NCI-H1694 treated with DMSO at 0.1 percent for 48 hours (cell line): ENCODE measurements around the gene CYBA.
"Not testable (repeated sequence)": the region's sequence is repeated elsewhere in the genome, so short reads cannot be mapped to it uniquely, and the experiment has no call there.

Experiments
- DNase-seq: peaks from one replicate; lab custom pipeline; 2025; lab: John Stamatoyannopoulos, UW

CYBA gene

DNA sequence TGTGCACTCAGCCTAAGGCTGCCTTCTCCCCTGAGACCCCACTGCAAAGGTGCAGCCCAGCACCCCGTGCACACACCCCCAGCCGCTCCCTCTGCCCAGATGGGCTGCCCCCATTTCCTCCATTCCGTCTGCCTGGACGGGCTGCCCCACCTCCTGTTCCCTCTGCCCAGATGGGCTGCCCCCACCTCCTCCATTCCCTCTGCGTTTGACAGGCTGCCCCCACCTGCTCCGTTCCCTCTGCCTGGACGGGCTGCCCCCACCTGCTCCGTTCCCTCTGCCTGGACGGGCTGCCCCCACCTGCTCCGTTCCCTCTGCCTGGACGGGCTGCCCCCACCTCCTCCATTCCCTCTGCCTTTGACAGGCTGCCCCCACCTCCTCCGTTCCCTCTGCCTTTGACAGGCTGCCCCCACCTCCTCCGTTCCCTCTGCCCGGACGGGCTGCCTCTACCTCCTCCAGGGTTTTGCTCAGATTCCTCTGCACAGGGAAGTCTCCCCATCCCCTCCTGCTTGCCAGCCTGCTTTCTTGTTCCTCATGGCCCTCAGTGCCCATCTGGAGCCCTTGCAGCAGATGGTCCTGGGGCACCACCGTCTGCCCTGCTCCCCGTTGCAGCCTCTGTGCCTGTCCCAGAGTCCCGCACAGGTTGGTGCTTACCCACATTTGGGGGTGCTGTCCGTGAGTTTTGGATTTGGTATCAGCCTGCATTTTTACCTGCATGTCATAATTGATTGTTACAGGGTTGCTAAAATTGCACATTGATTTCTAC is 35.9 kb downstream of the CYBA start:
- peak; percentile 14 for DNase-seq

DNA sequence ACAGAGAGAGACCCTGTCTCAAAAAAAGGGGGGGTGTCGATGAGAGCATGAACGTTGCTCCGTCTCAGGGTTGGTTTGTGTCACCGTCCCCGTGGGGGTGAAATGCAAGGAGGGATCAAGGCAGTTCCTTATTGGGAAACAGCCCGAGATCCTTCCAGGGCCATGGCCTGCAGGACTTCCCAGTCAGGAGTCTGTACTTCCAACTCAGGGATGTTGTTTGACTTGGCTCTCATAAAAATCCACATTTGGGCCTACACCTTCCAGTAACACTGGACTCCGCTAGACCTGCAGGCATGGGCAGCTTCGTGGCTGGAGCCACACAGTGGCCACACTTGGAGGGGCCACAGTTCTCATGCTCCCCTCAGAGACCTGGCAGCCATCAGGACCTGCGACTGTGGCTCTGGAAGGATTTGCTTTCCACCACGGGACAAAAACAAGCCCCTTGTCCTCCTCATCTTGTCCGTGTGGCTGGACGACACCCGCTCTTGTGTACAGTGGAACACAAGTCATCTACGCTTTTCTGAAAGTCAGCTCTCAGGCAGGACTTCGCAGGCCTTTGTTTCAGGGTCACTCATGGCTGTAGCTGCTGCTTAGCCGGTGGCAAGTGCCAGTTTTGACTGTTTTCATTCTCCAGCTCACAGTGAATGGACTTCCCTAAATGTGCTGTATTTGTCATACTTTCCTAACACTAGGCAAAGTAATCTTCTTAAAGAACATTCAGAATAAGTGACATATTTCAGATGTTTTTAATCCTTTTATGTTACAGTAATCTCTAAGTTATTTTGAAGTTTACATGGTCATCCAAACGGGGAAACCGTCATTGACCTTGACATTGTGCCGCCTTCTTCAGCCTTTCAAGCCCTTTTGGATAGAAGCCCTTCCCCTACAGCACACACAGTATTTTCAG is 36.7 kb downstream of the CYBA start:
- DNase-seq: no peak

DNA sequence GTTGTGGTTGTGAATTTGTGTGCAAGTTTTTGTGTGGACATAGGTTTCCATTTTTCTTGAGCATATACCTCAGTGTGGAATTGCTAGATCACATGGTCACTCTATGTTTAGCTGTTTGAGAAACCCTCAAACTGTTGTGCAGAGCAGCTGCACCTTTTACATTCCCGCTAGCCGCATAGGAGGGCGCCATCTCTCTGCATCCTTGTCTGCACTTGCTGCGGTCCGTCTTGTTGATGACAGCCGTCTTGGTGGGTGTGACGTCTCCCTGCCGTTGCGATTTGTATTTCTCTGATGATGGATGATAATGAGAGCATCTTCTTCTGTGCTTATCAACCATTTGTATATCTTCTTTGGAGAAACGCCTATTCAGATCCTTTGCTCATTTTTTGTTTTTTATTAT is 37.6 kb downstream of the CYBA start:
- no peak for DNase-seq

DNA sequence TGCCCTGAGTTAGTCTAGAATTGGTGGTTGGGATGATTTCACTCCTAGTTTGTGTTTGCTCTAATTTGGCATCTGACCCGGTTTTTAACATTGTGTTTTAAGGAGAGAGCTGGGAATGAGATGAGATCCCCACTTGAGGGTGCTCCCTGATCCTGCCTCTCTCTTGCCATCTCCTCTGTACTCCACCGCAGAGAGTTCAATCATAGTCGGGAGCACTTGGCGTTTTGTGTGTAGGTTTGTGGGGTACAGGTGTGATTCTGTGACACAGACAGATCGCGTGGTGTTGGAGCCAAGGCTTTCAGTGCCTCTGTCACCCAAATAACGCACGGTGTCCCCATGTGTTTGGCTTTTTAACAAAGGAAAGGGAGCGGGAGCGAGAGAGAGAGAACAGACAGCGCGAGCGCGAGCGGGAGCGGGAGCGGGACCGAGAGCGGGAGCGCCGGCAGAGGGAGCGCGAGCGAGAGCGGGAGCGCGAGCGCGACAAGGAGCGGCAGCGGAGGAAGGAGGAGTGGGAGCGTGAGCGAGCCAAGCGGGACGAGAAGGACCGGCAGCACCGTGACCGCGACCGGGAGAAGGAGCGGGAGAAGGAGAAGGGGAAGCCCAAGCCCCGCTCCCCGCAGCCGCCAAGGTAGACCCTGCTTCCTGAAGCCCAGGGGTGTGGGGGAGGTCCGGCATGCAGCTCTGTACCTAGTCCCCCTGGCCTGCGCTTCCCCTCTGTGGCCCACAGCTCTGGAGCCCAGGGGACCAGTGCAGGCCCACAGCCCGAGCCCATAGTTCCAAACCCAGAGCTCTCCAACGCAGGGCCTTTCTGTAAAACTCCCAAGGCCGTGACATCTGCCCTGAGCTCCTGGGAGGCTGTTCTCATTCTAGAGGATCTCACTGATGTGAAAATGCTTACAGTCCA is 39.7 kb downstream of the CYBA start:
- no peak for DNase-seq

DNA sequence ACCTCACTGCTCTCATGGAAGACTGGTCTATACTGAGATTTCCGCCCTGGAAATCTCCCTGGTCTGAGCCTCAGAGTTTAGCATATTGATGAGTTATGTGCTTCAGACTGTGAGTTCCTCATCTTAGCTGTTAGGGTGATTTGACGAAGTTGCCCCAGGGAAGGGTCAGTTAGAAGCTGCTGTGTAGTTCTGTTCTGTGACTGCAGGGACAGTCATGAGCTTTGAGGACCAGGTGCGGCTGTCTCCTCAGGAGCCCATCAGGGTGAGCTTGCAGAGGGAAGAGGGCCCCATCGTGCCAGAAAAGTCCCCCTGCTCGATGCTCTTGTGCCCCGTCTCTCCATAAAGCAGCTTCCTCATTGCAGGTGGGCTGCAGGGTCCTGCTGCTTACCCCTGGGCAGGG is 40.8 kb downstream of the CYBA start:
- no peak for DNase-seq

DNA sequence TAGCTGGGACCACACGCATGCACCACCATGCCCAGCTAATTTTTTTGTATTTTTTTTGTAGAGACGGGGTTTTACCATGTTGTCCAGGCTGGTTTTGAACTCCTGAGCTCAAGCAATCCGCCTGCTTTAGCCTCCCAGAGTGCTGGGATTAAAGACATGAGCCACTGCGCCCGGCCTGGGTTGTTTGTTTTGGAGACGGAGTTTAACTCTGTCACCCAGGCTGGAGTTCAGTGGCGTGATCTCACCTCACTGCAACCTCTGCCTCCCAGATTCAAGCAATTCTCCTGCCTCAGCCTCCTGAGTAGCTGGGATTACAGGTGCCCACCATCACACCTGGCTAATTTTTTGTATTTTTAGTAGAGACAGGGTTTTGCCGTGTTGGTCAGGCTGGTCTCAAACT is 41.4 kb downstream of the CYBA start:
- not testable (repeated sequence) for DNase-seq

DNA sequence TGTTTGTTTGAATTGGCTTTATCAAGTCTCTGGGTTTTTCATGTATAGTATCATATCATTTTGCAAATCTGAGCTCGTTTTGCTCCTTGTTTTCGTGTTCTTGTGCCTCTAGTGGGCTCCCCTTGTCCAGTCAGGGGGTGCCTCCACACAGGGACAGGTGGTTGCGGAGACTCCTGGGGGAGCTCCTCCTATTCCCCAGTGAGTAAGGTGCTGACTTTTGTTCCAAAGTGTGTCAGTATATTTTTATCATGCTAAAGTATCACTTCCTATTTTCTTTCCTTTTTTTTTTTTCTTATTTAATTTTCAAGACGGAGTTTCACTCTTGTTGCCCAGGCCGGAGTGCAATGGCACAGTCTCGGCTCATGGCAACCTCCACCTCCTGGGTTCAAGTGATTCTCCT is 42.8 kb downstream of the CYBA start:
- no peak for DNase-seq

DNA sequence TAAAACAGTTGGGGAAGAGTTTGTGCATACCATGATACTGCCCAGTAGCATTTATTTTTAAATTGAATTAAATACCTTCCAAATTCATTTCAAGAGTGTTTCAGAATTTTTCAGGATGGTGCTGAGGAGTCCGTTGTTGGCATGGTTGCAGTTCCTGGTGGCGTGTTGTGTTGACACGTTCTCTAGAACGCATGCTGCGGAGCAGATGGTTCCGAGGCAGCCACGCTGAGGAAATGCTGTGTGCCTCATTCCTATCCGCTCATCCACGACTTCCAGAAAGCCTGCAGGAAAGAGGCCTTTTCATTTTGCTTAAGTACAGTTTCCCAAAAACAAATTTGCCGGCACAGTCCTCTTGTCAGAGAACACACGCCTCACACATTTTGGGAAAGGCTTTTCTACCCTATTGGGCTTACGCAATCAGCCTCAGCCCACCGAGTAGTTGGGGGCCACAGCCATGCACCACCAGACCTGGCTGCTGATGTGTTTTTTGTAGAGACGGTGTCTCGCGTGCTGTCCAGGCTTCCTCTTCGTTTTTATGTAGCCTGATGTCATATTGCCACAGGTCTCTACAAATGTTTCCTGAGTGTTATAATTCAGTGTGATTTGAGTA is 44.6 kb downstream of the CYBA start:
- DNase-seq: no peak

DNA sequence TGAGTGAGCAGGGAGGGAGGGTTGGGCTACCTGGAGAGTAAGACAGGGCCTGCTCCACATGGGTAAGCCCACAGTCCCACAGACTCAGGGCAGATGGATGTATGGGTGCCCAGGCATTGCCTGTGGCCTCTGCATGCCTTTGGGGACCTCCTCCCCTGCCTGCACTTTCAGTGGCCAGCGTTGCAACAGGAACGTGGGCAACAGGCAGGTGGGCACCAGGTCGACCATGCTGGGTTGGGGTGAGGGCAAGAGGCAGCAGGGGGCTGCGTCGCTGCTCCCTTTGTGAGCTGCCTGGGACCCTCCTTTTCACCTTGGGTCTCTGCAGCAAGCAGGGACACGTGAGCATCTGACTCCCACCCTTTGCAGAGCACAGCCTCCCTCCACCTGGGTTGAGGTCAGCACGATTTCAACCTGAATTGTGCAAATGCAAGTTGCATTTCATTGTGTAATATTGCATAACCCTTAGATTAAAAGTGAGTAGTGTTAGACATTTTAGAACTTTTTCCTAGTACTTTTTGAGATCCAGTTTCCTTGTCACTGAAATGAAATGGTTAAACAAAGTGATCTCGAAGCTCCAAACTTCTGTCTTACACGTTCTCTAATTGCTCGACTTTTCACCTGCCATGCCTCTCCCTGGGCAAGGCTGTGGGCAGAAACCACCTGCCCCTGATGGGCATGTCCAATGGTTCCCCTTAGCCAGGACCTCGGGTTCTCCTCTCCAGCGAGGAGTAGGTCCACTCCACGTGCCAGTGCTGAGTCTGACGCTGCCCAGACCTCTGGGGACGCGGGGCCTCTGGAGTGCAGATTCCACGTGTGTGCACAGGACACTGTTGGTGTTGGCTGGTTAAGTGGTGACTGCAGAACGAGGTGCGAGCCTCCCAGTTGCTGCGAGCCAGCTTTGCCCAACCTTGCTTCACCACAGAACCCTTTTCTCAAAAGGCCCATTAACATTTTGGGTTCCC is 45.4 kb downstream of the CYBA start:
- DNase-seq: no peak

DNA sequence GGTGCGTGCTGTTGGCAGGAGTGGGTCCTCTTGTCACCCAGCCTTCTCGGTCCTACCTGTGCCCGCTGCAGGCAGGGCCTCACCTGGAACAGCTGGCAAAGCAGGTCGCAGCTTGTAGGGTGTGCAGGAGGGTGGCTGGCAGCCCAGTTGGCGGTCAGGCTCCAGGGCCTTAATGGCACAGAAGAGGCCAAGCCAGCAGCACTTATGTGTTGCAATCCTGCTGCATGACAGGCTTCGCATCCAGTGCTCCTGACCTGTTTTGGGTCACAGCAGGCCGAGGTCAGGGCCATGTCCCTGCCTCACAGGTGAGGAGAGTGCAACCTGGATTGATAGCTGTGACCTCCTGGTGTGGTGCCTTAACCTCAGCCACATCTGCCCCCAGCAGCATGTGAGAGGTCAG is 48.8 kb downstream of the CYBA start:
- DNase-seq: no peak

DNA sequence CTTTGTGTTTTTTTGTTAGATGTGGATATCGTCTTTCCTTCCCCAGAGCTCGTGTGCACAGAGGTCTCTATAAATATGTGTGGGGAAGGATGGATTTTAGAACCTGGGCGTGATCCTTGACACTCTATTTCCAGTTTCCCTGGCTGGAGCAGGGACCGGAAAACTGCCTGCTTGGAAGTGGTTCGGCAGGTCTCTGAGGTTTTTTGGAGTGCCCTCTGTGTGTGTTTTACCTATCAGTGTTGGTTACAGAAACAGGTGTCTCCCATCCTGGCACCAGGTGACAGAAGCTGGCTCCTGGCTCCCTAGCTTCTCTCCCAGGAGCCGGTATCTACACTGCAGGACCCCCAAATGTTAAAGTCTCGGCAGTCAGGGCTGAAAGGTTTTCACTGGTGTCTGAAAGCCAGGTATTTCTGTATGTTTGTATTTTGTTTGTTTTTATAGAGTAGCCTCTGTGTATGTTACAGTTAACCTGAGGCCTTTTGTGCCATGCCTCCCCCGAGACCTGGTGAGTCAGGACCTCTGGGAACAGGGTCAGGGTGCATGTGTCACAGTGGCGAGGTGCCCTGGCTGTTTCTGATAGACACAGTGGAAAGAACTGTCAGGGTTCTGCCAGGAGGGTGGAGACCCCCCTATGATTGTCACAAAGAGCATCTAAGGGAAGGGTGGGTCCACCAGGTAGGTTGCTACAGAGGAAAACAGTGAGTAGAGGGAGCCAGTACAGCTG is 49.4 kb downstream of the CYBA start:
- no peak for DNase-seq

DNA sequence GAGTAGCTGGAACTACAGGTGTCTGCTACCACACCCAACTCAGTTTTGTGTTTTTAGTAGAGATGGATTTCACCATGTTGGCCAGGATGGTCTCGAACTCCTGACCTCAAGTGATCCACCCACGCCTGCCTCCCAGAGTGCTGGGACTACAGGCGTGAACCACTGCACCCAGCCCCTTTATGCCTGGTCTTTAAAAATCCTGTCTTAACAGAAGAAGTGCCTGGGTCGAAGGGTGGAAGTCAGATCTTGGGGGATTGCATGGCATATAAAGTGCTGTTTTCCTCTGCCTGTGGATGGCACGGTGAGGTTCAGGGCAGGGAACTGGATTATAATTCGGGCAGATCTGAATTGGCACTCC is 50.3 kb downstream of the CYBA start:
- DNase-seq: no peak

DNA sequence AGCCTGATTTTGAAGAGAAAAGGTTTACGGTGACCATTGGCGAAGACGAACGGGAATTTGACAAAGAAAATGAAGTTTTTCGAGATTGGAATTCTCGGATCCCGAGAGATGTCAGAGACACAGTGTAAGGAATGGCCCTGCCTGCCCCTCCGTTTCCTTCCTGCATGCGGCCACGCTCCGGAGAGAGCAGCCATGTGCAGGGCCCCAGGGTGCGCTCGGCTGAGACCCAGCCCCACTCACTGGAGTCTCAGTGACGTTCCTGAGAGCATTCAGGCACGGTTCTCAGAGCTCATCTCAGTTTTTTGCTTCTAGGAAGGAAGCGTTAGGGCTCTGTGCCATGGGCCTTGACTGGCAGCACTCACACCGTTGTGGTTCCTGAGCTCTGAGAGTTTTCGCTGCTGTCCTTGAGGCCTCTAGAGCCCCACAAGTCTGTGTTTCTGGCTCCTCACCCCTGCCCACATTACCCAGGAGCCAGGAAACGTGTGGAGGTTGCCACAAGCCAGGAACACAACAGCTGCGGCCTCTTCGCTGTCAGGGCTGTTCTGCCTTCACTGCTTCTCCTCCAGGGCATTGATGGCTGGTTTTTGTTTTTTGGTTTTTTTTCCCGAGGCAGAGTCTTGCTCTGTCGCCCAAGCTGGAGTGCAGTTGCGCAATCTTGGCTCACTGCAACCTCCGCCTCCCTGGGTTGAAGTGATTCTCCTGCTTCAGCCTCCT is 50.9 kb downstream of the CYBA start:
- DNase-seq: no peak

DNA sequence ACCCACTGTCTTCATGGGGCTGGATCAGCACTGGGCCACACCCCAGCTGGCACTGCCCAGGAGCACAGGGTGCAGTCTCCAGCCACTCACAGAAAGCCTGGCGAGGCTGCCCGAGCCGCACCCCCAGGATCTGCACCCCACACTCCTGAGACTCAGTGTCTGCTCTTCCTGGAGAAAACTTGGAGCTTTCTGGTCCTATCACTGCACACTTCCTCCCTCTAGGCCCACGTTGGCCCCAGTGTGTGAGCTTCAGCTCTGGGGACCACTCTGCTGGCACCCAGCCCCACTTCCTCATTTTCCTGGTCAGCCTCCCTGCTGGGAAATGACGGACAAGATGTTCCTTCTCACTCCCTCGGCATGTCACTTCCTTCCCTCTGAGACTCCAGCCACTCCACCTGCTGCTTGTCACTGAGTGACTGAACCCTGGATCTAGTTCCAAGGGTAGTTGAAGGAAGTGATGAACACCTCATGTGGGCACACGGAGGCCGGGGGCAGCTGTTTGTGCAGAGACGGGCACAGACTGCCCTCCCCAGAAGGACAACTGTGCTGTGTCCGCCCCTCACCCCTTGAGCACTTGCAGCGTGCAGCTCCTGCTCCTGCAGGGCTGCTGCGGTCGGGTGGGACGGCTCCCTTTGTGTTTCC is 51.6 kb downstream of the CYBA start:
- DNase-seq: no peak

DNA sequence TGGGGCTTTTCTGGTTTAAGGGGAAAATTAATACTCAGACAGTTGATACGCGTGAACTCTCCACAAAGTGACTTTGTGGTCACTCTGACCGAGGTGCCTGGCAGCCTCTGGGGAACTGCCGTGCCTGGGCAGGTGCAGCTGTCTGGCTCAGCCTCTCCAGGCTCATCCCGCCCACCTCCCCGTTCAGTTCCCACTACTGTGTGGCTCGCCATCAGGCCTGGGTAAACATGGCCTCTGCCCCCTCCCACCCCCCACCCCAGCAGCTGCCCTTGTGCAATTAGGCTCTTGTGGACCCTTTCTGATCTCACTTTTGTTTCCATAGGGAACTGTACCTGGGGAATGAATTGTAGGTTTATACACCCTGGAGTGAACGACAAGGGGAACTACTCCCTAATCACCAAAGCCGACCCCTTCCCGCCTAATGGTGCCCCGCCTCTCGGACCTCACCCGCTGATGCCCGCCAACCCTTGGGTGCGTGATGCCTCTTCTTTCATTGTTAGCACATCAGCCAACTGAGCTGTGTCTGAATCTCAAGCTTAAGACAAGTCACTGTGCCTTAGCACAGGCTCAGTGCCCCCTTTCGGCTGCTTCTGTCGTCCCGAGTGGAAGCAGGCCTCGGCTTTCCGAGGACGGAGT is 52.9 kb downstream of the CYBA start:
- DNase-seq: no peak

DNA sequence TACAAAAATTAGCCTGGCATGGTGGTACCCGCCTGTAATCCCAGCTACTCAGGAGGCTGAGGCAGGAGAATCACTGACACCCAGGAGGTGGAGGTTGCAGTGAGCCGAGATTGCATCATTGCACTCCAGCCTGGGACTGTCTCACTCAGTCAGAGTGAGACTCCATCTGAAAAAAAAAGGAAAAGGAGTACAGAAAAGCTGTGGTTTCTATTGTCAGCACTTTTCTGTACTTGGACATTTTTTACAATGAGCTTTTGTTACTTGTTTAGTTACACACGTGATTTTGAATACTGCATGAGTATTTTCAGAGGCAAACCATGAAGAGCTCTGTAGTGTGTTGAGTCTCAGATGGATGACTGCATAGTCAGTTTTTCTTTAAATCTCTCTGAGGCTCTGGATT is 54.4 kb downstream of the CYBA start:
- no peak for DNase-seq

DNA sequence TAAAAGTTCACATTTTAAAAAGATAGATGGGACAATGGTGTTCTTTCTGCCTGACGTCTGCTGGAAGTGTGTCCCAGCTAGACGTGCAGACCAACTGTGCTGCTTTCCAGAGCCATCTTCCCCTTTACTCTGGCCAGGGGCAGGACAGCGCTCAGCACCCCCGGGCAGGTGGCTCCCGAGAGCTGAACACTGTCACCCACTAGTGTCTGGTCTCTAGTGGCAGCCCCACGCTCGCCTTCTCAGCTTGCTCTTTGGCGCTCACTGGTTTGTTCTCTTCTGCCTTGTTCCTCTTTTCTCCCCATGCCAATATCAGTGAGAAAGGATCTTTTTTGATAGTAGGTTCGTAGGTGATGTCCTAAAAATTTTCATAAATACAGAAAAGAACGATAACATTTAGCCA is 54.9 kb downstream of the CYBA start:
- DNase-seq: no peak

DNA sequence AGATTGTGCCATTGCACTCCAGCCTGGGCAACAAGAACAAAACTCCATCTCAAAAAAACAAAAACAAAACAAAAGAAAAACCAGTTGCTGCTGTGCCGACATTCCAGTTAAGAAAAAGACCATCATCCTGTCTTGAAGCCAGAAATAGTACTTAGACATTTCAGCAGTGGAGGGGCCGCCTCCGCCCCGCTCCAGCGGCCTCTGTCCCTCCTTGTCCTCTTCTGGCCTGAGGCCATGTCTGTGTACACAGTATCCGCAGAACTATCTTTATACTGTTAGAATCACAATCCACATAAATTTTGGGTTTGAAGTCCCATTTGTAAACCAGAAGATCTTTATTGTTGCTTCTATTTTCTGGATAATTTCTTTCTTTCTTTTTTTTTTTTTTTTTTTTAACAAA is 55.8 kb downstream of the CYBA start:
- DNase-seq: no peak

DNA sequence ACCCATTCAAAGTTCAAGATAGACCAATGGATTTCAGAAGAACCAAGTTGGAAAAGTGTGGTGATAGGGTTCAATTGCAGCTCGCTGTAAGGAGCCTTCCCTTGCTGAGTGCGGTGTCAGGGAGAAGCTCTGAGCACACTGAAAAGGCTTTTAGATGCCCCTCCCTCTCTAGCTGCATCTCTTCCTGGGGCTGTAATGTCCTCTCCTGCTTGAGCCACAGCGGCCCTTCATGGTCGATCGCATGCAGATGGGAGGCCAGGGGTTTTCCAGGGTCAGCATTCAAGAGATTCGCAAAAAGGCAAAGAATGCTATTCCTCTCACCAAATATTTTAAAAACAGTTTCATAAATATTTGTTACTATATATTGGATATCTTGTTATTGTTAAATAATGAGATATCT is 56.9 kb downstream of the CYBA start:
- no peak for DNase-seq
